ENCODE results near the gene HYAL1.

The HYAL1 gene

GRCh38 chr3:50302095-50303012 is 1.0 kb downstream of the HYAL1 start:
- Histone ChIP-seq H3K4me3 (ENCODE audit: low read depth, low read length) (no peak overlapping the region), H3K4me1 (no peaks in the 10 kb centered on the region; the same call in 1 of the 2 replicates), H3K9me3 (no peaks in the 10 kb centered on the region), H3K36me3 (no peaks in the 10 kb centered on the region), H3K27me3 (no peaks in the 10 kb centered on the region)
- no peak for TF ChIP-seq CTCF (IDR thresholded peaks at IDR 0.05; ENCODE audit: low read depth, low read length)
- no peak for DNase-seq

GRCh38 chr3:50300681-50301254 is 2.6 kb downstream of the HYAL1 start:
- Histone ChIP-seq H3K4me1 (no peaks in the 10 kb centered on the region; the same call in 1 of the 2 replicates), H3K27me3 (no peaks in the 10 kb centered on the region), H3K9me3 (no peaks in the 10 kb centered on the region), H3K4me3 (ENCODE audit: low read depth, low read length) (no peak overlapping the region), H3K36me3 (no peaks in the 10 kb centered on the region)
- no peak for TF ChIP-seq CTCF (IDR thresholded peaks at IDR 0.05; ENCODE audit: low read depth, low read length)
- DNase-seq: no peak

GRCh38 chr3:50299929-50300680 is 3.3 kb downstream of the HYAL1 start:
- H3K36me3 ChIP-seq: no peaks in the 10 kb centered on the region
- no peak for DNase-seq
- no peak for TF ChIP-seq CTCF (IDR thresholded peaks at IDR 0.05; ENCODE audit: low read depth, low read length)
- no peaks in the 10 kb centered on the region; the same call in 1 of the 2 replicates for H3K4me1 ChIP-seq
- H3K4me3 ChIP-seq (ENCODE audit: low read depth, low read length): peak overlapping the region; percentile 41
- H3K27me3 ChIP-seq: no peaks in the 10 kb centered on the region
- no peaks in the 10 kb centered on the region for H3K9me3 ChIP-seq

- TF ChIP-seq CTCF (IDR thresholded peaks at IDR 0.05; ENCODE audit: low read depth, low read length): no peak
- Histone ChIP-seq H3K9me3 (no peaks in the 10 kb centered on the region), H3K36me3 (no peaks in the 10 kb centered on the region), H3K27me3 (no peaks in the 10 kb centered on the region), H3K4me3 (ENCODE audit: low read depth, low read length) (peak overlapping the region; percentile 41), H3K4me1 (no peaks in the 10 kb centered on the region; the same call in 1 of the 2 replicates)
- no peak for DNase-seq
Observed at GRCh38 chr3:50299638-50299928, 3.8 kb downstream of the HYAL1 start.

GRCh38 chr3:50298836-50299637 is 4.3 kb downstream of the HYAL1 start, which contains the start of the genes HYAL3 and NAA80:
Gene HYAL3, minus strand, starts transcription at chr3:50299405. Its CDS starts 3,803 bp downstream, at chr3:50295602.
Gene NAA80, minus strand, starts transcription at chr3:50299405. Its CDS starts 1,942 bp downstream, at chr3:50297463.
- Histone ChIP-seq H3K9me3 (no peaks in the 10 kb centered on the region), H3K4me3 (ENCODE audit: low read depth, low read length) (peak within 1 kb of the TSS; percentile 72), H3K27me3 (no peaks in the 10 kb centered on the region), H3K4me1 (no peaks in the 10 kb centered on the region; the same call in 1 of the 2 replicates), H3K36me3 (no peaks in the 10 kb centered on the region)
- DNase-seq: peak; percentile 96
- TF ChIP-seq CTCF (IDR thresholded peaks at IDR 0.05; ENCODE audit: low read depth, low read length): no peak
